Small intestine (tissue), 7 donors: ENCODE measurements around the gene ZNF181. TPM values are rescaled to one million over a fixed set of nuclear protein-coding genes. Genes with fewer than 3 reads are reported as not detected.
A peak's percentile ranks its signal among the peaks of the same experiment; 100 is the strongest.

Experiments used
- DNase-seq, 2 donors: peaks; one replicate each; pipeline versions ENCODE4 v3.0.0 to v3.0.0-alpha.2; 2013
- FAIRE-seq: peaks from 2 replicates; lab custom pipeline; 2012; peaks lifted over from hg19 to GRCh38; lab: Jason Lieb, UNC
- H3K27ac ChIP-seq, 3 donors: one replicate each; pipeline ENCODE4 v1.5.1; 2013; ENCODE audit warnings: low read length in 2 of 3, mild to moderate bottlenecking in 2 of 3, control low read depth in 1 of 3, inconsistent platforms in 1 of 3, low read depth in 1 of 3, moderate library complexity in 1 of 3
- H3K27me3 ChIP-seq, 3 donors: one replicate each; pipeline ENCODE4 v1.6.1; 2013; ENCODE audit warnings: low read length in 3 of 3, inconsistent platforms in 1 of 3; ENCODE audit not compliant: control insufficient read depth in 3 of 3, insufficient read depth in 3 of 3
- H3K36me3 ChIP-seq, 3 donors: one replicate each; pipeline ENCODE4 v1.6.1; 2013; ENCODE audit warnings: low read length in 3 of 3, inconsistent platforms in 1 of 3, low read depth in 1 of 3, mild to moderate bottlenecking in 1 of 3, moderate library complexity in 1 of 3; ENCODE audit not compliant: control insufficient read depth in 3 of 3, insufficient read depth in 2 of 3
- H3K4me1 ChIP-seq, 3 donors: one replicate each; pipeline ENCODE4 v1.6.1; 2013; ENCODE audit warnings: low read length in 2 of 3, inconsistent platforms in 1 of 3, low read depth in 1 of 3, mild to moderate bottlenecking in 1 of 3, moderate library complexity in 1 of 3; ENCODE audit not compliant: control insufficient read depth in 3 of 3, insufficient read depth in 2 of 3
- H3K4me3 ChIP-seq, 3 donors: one replicate each; pipeline ENCODE4 v1.5.1; 2013; ENCODE audit warnings: low read length in 3 of 3, control low read depth in 1 of 3, inconsistent platforms in 1 of 3, low read depth in 1 of 3, mild to moderate bottlenecking in 1 of 3, moderate library complexity in 1 of 3
- H3K9me3 ChIP-seq, 2 donors: one replicate each; pipeline ENCODE4 v1.6.1; 2013; ENCODE audit warnings: low read depth in 1 of 2, low read length in 1 of 2; ENCODE audit not compliant: control insufficient read depth in 2 of 2, insufficient read depth in 1 of 2
- WGBS, 3 donors: extraction: QIAGEN DNeasy Blood & Tissue Kit; methylation state at CpG; one replicate each; pipeline ENCODE4 v1.1.7; 2013; 5-methylcytosine and 5-hydroxymethylcytosine counted together
- polyA plus RNA-seq, 4 donors: library from polyadenylated mRNA; stranded (reverse) in 3 of 4; unstranded in 1 of 4; fragments of 200-250 nt in 3 of 4; fragments of 120-200 nt in 1 of 4; gene quantifications; one replicate each; pipeline versions ENCODE4 v1.2.1 to v1.2.3, GENCODE V29; 2013
- donor health status: healthy with polysubstance abuse.
- donor health status: control.
- donor health status: control.
- donor health status: Bipolar disorder and iron deficiency.
- donor health status: healthy.

ZNF181 gene
- polyA plus RNA-seq, 4 donors: 8.9 to 22.4 (median 10.3) TPM

DNA sequence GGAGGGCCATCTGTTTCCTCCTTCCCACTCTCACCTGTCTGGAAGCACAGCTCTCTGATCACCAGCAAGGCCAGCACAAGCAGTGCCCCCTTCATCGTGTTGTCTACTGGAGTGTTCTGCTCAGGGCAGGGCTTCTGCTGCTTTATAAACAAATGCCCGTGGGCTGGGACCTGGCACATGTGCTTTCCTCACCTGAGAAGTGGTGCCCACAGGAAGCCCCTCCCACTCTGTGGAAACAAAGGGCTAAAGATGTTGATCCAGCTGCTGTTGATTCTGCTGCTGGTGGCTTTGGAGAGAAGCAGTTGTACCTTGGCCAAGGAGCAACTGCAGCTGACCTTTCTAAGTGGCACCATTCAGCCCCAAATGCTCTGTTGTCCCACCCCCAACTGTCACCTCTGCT, 26.4 kb upstream of the ZNF181 start:
- peaks cover 0 to 23% of the 10 kb centered on the region in 2 donors for H3K9me3 ChIP-seq
- H3K36me3 ChIP-seq: no peaks in the 10 kb centered on the region
- no peak overlapping the region for H3K4me3 ChIP-seq
- FAIRE-seq (no peak), DNase-seq (no peak)
- peaks cover 0 to 3% (median 0%) of the 10 kb centered on the region in 3 donors for H3K27me3 ChIP-seq
- WGBS, 3 donors: 51 to 62% (median 52%) methylated on average over 2 of the region's 2 CpGs
- no peak overlapping the region for H3K27ac ChIP-seq
- no peaks in the 10 kb centered on the region for H3K4me1 ChIP-seq

DNA sequence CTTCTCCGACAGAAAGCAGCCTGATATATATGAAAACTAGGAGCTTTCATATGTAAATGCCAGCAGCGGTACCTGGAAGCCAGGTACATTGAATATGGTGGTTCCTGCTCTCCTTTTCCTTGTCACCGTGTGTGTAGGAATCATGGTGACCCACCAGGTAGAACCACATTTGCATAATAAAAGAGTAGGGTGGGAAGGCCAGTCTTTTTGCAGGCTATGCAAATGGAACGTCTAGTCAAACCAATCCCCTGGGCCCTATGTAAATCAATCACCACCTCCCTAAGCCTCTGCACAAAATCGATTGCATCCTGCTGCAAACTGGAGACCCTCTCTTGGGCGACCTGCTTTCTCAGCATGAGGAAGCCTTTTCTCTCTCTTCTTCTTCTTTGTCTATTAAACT, 22.2 kb upstream of the ZNF181 start:
- H3K27me3 ChIP-seq: peaks cover 0 to 3% (median 0%) of the 10 kb centered on the region in 3 donors
- no peaks in the 10 kb centered on the region for H3K4me1 ChIP-seq
- no peaks in the 10 kb centered on the region for H3K36me3 ChIP-seq
- 69 to 77% (median 73%) methylated on average over 6 of the region's 6 CpGs for WGBS, 3 donors
- peaks cover 0 to 37% of the 10 kb centered on the region in 2 donors for H3K9me3 ChIP-seq
- no peak overlapping the region for H3K4me3 ChIP-seq
- DNase-seq (no peak), FAIRE-seq (no peak)
- H3K27ac ChIP-seq: no peak overlapping the region

DNA sequence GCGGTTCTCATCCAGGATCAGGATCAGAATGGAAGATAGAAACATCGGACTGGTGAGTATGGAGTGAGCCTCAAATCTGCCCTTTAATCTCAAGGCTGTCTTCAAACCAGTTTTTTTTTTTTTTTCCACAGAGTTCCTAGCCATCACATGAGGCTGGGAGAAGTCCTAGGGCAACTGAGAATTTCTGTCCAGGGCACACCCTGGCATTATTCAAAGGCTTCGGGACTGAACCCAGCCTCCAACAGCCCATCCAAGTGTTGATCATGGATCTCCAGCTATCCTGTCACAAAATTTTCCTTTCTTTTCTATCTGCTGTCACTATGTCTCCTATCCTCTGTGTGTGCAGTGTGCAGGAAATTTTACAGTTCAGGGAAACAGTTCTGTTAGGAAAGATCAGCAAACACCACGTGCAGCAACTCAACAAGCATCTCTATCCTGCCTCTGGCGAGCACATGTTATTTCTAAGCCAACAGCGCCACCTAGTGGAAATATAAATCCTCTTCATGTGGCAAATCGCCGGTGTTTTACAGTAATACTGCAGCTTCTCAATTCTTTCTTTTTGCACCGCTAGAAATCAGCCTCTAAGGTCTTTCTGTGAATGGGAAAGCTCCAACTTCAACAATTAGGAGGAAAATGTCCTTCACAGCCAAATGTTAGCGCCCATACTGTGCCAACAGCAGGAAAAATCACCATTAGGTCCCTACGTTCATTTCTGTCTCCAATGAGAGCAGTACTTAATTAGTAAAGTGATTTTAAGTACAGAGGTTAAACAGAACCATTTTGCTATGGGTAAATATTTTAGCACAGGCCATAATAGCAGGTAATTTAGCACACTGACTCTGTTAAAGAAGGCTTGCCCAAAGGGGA, 21.4 kb upstream of the ZNF181 start:
- DNase-seq (peak; percentile 77 to 81), FAIRE-seq (no peak)
- H3K27me3 ChIP-seq: peaks cover 0 to under 1% (median 0%) of the 10 kb centered on the region in 3 donors
- H3K9me3 ChIP-seq: peaks cover 0 to 32% of the 10 kb centered on the region in 2 donors
- no peaks in the 10 kb centered on the region for H3K4me1 ChIP-seq
- WGBS, 3 donors: 36 to 38% (median 37%) methylated on average over 11 of the region's 11 CpGs
- H3K27ac ChIP-seq: no peak overlapping the region
- H3K36me3 ChIP-seq: no peaks in the 10 kb centered on the region
- no peak overlapping the region for H3K4me3 ChIP-seq

DNA sequence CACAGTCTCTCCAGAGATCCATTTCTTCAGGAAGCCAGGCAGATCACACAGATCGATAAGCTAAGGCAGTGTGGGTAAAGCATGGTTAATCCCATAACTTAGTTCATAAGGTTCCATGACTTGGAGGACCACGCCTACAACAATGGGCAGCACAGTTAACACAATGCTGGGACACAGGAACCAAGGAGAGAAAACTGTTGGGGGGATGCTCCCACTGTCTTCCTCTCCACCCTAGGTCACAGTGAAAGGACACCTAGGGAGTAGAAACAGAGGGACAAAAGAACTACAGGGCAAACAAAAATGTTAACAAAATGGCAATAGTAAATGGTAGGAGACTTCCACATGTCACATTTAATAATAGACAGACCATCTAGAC, 20.8 kb upstream of the ZNF181 start:
- no peaks in the 10 kb centered on the region for H3K4me1 ChIP-seq
- H3K9me3 ChIP-seq: peaks cover 0 to 30% of the 10 kb centered on the region in 2 donors
- no peak overlapping the region for H3K4me3 ChIP-seq
- DNase-seq (peak in 1 of 2 donors; percentile 18), FAIRE-seq (no peak)
- no peaks in the 10 kb centered on the region for H3K27me3 ChIP-seq
- no peak overlapping the region for H3K27ac ChIP-seq
- no peaks in the 10 kb centered on the region for H3K36me3 ChIP-seq
- WGBS, 3 donors: 77 to 89% (median 84%) methylated on average over 2 of the region's 2 CpGs

DNA sequence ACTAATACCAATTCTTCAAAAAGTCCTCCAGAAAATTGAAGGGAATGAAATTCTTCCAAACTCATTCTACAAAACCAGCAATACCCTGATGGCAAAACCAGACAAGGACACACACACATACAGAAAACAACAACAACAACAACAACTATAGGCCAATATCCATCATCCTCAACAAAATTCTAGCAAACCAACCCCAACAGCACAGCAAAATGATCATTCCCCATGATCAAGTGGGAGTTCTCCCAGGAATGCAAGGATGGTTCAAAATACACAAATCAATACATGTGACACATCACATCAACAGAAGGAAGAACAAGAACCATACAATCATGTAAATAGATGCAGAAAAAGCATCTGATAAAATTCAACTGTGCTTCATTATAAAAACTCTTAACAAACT, 18.7 kb upstream of the ZNF181 start:
- H3K27ac ChIP-seq: no peak overlapping the region
- no peak for DNase-seq
- H3K4me3 ChIP-seq: no peak overlapping the region
- FAIRE-seq: no peak
- H3K9me3 ChIP-seq: peaks cover 0 to 24% of the 10 kb centered on the region in 2 donors
- H3K27me3 ChIP-seq: no peaks in the 10 kb centered on the region
- H3K4me1 ChIP-seq: no peaks in the 10 kb centered on the region
- no peaks in the 10 kb centered on the region for H3K36me3 ChIP-seq

DNA sequence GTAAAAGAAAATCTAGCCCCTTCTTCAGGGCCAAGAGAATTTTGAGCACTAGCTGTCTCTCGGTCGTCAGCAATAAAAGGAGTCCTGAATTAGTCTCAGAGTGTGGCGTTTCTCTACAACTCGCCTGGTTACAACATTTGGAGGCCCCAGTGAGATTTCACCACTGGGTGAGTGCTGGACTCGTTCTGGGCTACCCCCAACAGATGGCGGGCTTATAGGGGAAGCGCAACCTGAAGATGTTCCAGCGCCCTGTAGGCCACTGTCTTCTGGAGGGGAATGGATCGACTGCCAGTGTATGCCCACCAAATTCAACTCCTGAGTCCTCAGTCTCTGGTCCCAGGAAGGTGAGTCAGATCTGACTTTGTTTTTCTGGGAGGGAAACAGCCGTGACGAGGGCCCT, 11.7 kb upstream of the ZNF181 start:
- Histone ChIP-seq H3K4me3 (no peak overlapping the region), H3K27ac (no peak overlapping the region), H3K27me3 (no peaks in the 10 kb centered on the region), H3K36me3 (no peaks in the 10 kb centered on the region), H3K9me3 (no peaks in the 10 kb centered on the region), H3K4me1 (no peaks in the 10 kb centered on the region)
- FAIRE-seq: no peak
- DNase-seq: no peak
- WGBS, 3 donors: 50 to 69% (median 59%) methylated on average over 11 of the region's 11 CpGs

DNA sequence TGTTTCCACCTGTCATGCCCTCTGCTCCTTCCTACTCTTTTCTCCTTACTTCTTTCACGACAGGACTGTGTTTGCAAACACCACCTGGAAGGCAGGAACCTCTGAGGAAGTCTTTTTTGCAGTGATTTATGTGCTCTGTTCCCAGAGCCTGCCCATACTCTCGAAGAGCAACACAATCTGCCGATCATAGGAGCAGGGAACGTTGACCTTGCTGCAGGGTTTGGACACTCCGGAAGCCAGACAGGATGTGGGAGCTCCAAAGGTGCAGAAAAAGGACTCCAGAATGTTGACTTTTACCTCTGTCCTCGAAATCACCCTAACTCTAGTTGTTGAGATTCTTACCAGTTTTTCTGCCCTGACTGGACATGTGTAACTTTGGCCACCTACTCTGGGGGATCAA, 8.6 kb upstream of the ZNF181 start:
- DNase-seq (no peak), FAIRE-seq (no peak)
- Histone ChIP-seq H3K27ac (no peak overlapping the region), H3K36me3 (no peaks in the 10 kb centered on the region), H3K27me3 (peaks cover 0 to 2% (median 0%) of the 10 kb centered on the region in 3 donors), H3K9me3 (no peaks in the 10 kb centered on the region), H3K4me3 (no peak overlapping the region), H3K4me1 (no peaks in the 10 kb centered on the region)
- 34 to 57% (median 45%) methylated on average over 6 of the region's 6 CpGs for WGBS, 3 donors

DNA sequence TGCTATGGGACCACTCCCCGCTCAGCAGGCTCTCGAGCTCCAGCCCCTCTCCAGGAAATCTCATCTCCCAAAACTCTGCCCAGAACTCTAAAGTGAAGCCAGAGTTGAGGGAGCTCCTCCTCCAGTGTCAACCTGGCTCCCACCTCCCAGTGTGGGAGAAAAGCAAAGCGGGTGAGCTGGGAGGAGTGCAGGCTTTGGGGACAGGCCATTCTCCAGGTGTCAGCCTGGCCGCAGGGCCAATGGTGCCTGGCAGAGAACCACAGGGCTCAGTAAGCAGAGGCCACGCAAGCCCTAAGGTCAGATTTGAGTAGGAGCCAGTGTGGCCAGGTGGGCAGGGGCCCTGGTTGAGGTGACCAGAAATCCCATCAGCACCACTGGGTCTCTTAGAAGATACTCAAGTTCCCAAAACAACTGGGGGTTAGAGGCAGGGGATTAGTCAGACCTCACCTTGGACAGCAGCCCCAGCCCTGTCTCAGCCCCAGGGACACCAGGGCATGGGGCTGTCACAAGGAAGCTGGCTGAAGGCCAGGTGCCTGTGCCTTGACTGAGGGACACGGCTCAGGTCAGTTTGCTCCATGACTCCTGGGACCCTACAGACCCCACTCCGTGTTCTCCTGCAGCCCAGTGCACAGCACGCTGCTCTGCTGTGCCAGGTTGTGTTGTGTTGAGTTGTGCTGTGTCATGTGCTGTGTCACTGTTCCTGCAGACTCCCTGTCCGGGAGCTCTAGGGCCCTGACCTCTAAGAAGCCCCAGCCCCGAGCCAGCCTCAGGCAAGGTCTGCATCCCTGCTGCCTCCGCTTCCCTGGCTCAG, 2.8 kb upstream of the ZNF181 start:
- Histone ChIP-seq H3K4me3 (no peak overlapping the region), H3K36me3 (peaks cover 0 to 5% (median 3%) of the 10 kb centered on the region in 3 donors), H3K9me3 (peaks cover 0 to 14% of the 10 kb centered on the region in 2 donors), H3K27me3 (peaks cover 0 to 2% (median 0%) of the 10 kb centered on the region in 3 donors), H3K27ac (no peak overlapping the region), H3K4me1 (peaks cover 0 to 11% (median 3%) of the 10 kb centered on the region in 3 donors)
- DNase-seq: no peak
- WGBS, 3 donors: 79 to 92% (median 87%) methylated on average over 10 to 11 of the region's 11 CpGs
- no peak for FAIRE-seq
